Fibroblast of pulmonary artery (primary cell): ENCODE measurements around the gene DCLK1.

ENCODE experiments used
- DNase-seq: peaks from one replicate; pipeline ENCODE4 v3.0.0-alpha.2; 2010; ENCODE audit warnings: low read depth
- H3K4me3 ChIP-seq: replicated peaks from 2 replicates; pipeline ENCODE4 v1.5.1; 2011; ENCODE audit warnings: low read depth, mild to moderate bottlenecking, control low read depth, low read length, moderate library complexity
- TF ChIP-seq, protein P1 (sequence below): IDR thresholded peaks from 2 replicates; pipeline ENCODE4 v1.5.1; 2011; ENCODE audit warnings: mild to moderate bottlenecking, control low read depth, low read length, inconsistent platforms; ENCODE audit errors: missing control alignments

Gene DCLK1

DNA sequence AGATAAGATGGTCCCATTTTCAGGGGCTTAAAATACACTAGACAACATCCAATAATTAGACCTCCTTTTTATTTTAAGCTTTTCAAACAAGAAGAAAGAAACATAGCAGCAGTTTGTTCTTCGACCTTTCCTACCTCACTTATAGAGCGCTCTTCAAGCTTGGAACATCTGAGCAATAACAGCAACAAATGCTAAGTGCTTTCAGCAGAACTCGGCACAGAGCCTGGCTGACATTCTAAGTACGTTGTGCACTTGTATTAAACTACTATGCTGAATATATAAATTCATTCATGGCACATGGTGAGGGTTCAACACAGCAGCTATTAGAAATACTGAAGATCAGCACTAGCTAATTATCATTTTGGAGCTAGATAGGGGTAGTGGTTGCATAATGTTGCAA, 398.6 kb downstream of the DCLK1 start:
- TF ChIP-seq, protein P1, sequence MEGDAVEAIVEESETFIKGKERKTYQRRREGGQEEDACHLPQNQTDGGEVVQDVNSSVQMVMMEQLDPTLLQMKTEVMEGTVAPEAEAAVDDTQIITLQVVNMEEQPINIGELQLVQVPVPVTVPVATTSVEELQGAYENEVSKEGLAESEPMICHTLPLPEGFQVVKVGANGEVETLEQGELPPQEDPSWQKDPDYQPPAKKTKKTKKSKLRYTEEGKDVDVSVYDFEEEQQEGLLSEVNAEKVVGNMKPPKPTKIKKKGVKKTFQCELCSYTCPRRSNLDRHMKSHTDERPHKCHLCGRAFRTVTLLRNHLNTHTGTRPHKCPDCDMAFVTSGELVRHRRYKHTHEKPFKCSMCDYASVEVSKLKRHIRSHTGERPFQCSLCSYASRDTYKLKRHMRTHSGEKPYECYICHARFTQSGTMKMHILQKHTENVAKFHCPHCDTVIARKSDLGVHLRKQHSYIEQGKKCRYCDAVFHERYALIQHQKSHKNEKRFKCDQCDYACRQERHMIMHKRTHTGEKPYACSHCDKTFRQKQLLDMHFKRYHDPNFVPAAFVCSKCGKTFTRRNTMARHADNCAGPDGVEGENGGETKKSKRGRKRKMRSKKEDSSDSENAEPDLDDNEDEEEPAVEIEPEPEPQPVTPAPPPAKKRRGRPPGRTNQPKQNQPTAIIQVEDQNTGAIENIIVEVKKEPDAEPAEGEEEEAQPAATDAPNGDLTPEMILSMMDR: no peak
- H3K4me3 ChIP-seq: no peak overlapping the region
- DNase-seq: no peak

DNA sequence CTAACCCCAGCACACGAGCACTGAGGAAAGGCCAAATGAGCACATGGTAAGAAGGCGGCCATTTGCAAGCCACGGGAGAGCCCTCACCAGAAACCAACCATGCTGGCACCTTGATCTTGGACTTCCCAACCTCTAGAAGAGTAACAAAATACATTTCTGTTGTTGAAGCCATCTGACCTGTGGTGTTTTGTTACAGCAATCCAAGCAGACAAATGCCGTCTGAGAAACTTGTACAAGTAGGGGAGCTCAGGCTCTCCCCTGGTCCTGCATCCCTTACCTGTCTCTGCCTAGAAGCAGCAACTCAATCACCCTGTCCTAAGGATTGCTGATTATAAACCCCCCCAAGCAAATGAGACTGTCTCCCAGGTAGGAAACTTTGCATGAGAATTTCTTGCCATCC, 399.7 kb downstream of the DCLK1 start:
- DNase-seq: no peak
- H3K4me3 ChIP-seq: no peak overlapping the region
- TF ChIP-seq, protein P1: no peak

DNA sequence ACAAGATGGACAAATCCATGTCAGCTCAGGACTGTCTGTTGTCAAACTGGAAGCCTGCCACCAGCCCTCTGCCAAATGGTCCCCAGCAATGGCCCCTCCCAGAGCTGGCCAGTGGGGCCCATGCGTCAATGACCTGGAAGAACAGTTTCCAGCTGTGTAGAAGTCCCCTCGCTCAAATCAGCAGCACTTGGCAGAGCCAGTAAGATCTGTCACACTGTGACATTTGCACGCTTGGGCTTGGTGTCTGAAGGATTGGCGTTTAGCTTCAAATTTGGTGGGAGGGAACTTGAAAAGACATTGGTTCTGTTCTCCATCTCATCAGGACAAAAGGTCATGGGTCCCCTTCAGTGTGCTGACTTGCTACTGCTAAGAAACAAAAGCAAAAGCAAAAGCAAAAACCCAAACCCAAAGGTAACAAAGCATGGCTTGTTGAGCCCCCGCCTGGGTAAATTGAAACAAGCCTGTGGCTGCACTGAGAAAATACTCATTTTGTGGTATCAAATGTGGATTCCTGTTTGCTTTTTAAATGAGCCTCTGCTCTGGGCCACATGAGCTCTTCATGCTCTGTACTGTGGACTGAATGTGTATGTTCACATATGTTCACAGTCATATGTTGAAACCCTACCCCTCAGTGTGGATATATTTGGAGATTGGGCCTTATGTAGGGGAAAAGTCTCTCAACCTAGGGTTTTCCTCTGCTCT, 401.1 kb downstream of the DCLK1 start:
- DNase-seq: no peak
- TF ChIP-seq, protein P1: no peak

DNA sequence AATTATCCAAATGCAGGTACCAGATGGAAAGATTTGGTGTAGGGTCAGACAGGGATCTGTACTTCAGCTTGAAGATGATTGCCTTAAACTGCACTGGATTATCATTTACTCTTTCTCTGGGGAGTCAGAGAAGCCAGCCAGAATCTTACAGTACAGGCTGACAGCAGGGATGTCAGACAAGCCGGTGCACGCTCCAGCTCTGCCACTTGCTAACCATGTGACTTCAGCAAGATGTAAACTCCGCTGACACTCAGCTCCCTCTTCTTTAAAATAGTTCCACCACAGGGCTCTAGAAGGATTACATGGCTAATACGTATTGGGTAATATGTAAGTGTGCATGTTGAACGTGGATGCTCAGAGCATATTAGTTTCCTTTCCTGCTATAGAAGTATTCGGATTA, 403.3 kb downstream of the DCLK1 start:
- no peak for DNase-seq
- H3K4me3 ChIP-seq: no peak overlapping the region
- TF ChIP-seq, protein P1: no peak

More for the DNA sequence above, 401.1 kb downstream of the DCLK1 start:
- no peak overlapping the region for H3K4me3 ChIP-seq

DNA sequence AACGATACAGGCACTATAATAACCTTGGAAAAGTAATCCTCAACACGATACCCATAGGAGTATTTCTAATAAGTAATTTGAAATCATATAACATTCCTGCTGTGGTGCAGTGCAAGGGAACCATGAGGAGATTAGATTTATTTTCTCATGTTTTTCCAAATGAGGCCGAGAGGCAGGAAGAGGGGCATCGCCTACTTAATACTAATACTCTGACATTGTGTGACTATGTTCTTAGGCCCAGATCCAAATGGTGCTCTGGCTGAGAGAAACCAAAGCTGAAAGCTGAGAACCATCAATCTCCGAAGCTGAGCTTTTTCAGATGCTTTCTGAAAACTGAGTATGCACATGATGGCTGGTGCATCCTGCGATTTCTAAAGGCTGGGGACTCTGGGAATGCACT, 406.7 kb downstream of the DCLK1 start:
- no peak for DNase-seq
- H3K4me3 ChIP-seq: no peak overlapping the region
- TF ChIP-seq, protein P1: no peak

DNA sequence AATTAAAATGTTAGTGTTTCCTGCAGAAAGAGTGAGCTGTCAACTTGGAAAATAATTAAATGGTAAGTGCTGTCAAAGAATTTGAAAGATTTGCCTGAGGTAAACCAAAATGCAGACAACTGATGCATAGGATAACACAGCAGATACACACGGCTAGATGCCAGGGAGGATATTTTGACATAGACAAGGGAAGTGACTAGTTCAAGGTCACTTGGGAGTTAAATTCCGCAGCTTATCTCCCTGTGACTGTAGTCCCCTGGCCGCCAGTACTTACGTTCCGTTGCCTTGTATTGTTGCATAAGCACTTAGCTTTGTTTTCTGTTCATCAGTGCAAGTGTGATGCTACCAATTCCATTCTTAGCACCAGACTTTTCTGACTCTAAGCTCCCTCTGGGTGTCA, 407.4 kb downstream of the DCLK1 start:
- no peak overlapping the region for H3K4me3 ChIP-seq
- peak; percentile 76 for DNase-seq
- TF ChIP-seq, protein P1: no peak

DNA sequence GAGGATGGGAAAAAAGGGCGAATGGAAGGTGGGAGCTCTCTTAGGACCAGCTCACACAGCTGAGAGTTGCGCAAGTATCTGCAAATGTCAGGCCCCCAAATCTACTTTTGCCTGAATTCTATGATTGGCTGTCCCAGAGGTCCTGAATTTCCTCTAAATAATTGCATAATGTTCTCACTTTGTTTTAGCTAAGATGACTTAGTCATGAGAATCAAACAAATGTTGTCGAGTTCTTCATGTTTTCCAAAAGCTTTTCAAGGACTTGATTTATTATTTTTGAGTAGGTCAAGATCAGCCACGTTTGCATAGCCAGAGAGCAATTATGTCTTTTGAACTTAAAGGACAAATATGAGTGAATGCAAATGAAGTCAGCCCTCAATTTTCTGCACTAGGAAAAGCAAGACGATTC, 408.1 kb downstream of the DCLK1 start:
- H3K4me3 ChIP-seq: no peak overlapping the region
- peak; percentile 64 for DNase-seq

More for the DNA sequence above, 408.1 kb downstream of the DCLK1 start:
- TF ChIP-seq, protein P1: no peak
